IPS-18c (cell line): ENCODE results near the gene PRSS56.
"Not testable (repeated sequence)": the region's sequence is repeated elsewhere in the genome, so short reads cannot be mapped to it uniquely, and the experiment has no call there.

Experiments
- H3K4me3 ChIP-seq: 2 replicates; pipeline ENCODE4 v1.7.0; 2013; ENCODE audit warnings: low read depth, mild to moderate bottlenecking, low read length, moderate library complexity; ENCODE audit not compliant: insufficient read depth
- H3K9me3 ChIP-seq: one replicate; pipeline ENCODE4 v1.6.1; 2013; ENCODE audit warnings: mild to moderate bottlenecking, low read length, moderate library complexity; ENCODE audit not compliant: control insufficient read depth, insufficient read depth

PRSS56 gene

DNA sequence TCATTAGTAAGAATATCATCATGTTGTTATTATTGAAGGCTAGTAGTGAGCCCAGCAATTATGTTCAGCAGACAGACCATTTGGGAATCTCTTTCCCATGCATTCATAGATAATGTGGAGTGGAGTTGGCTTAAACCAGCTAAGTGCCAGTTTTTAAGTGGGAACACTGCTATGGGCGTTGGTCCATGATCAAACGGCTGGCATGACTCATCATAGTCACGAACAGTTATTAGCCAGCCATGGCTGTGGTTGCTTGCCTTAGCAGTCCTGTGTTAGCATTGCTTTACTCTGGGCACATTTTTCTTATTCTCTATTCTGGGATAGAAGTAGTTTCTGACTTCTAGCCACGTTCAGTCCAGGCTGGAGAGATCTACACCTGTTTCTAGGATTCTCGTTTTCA, 48.0 kb downstream of the PRSS56 start:
- H3K4me3 ChIP-seq: no peak overlapping the region
- H3K9me3 ChIP-seq: no peaks in the 10 kb centered on the region

DNA sequence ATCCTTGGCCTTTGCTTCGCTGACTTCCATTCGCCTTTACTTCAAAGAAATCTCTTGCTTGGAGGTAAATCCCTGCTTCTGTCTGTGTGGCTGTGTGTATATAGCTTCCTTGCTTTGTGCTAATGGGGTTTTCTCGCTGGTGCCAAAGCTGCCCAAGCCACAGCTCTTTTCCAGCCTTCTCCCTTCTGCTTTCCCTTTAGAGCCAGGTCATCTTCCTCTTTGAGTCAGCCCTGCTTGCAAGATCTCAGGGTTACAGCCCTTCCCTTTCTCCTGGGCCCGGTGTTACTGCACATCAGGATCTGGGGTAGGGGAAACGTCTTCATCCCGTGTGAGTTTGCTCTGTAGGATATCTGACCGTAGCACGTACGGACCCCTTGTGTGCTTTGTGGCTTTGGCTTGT, 49.4 kb downstream of the PRSS56 start:
- H3K9me3 ChIP-seq: no peaks in the 10 kb centered on the region
- H3K4me3 ChIP-seq: no peak overlapping the region

DNA sequence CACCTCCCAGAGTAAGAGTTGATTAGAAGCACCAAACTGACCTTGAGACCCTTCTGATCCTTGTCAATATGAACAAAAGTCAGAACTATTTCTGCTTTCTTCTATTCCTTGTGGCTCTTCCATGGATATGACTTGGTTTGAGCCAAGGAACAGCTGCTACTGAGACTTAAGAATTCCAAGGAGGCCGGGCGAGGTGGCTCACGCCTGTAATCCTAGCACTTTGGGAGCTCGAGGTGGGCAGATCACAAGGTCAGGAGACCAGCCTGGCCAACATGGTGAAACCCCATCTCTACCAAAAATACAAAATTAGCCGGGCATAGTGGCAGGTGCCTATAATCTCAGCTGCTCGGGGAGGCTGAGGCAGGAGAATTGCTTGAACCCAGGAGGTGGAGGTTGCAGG, 50.3 kb downstream of the PRSS56 start:
- H3K4me3 ChIP-seq, H3K9me3 ChIP-seq: not testable (repeated sequence)

DNA sequence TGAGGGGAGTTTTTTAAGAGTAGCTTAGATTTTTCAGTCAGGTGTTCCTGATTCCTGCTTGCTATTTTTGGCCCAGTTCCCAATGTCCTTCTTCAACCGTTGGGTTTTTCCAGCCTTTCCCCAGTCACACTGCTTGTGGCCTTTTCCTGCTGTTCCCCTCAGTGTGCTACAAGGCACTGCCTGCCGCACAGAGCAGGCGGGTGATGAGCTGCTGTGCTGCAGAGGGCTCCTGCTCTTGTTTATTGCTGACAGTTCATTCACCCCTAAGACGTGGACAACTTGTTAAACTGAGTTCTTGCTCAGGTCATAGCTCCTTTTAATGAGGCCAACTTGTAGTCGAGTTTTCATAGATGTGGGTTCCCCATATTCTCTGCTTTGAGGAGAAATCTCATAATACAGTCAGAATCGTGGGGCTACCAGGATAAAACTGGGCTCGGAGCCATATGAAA, 50.9 kb downstream of the PRSS56 start:
- H3K9me3 ChIP-seq: no peaks in the 10 kb centered on the region
- no peak overlapping the region for H3K4me3 ChIP-seq

DNA sequence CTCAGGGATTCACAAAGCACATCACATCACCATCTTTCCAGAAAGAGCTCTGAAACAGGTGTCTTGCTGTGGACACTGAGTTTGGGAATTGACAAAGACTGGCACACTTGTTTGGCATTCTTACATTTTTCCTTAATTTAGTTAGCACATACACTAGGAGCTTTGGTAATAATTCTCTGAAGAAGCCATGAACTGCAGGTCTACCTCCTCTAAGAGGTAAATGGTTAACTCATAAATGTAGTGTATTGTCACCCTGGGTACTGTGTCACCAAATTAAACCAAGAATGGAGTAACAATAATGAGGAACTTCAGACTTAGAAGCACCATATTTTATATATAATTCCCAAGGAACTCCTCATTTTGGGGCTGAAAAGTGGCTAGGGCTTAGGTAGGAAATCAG, 52.9 kb downstream of the PRSS56 start:
- Histone ChIP-seq H3K9me3 (no peaks in the 10 kb centered on the region), H3K4me3 (no peak overlapping the region)

DNA sequence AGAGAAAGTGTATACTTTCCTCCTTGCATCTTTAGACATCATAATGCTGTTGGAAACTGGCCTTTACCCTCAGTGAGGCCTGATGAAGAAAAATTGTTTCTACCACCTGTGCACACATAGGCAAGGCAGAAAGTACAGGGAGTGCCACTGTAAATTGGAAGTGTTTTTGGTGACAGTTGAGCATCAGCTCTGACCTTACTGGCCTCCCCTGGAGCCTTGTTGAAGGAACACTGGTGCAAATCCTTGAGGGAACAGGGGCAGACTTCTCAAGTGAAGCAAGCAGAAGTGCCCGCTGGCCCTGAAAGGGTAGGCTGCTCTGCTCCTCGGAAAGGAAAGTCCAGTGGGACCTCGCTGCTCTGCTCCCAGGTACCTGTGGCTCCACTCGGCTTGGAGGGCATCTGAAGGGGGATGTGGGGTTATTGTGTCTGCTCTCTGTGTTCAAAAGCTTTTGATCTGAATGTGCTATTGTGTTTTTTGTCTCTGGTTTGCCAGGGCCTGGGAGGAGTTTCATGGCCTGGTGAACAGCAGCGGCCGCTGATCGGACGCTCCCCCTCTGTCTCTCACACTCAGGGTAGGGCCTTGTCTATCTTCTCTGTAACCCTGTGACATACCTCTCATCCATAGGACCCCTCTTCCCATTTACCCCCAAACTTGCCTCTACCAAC, 53.7 kb downstream of the PRSS56 start:
- Histone ChIP-seq H3K4me3 (no peak overlapping the region), H3K9me3 (no peaks in the 10 kb centered on the region)

DNA sequence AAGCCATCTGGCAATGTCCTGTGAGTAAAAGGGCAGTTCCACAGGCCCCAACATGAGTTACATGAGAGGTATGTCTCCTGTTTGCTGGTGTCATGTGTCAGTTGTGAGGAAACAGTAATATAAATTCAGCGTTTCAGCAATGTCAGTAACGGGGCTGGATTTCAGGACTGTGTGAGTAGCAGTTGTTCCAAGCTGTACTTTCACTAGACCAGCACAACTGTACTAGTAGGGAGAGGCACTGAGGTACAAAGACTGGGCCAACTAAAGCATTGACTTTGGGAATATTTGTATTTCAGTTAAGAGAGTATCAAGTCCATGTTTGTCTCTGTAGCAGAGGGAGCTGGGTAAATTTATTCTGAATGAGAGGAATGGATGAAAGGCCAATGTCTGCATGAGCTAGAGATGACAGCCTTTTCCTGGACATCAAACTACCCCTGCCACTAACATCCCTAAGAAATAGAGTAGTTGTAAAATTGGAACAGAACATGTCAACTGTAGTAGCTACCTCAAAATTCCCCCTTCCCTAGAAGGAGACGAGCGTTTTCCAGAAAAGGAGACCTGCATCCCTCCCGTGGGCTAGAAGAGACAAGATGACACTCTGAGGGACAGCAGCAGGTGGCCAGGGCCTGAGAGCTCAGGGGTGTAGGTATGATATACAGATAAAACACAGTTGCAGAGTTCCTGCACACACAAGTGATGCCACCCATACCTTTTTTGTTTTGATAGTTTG, 54.7 kb downstream of the PRSS56 start:
- no peak overlapping the region for H3K4me3 ChIP-seq

More for the DNA sequence above, 54.7 kb downstream of the PRSS56 start:
- no peaks in the 10 kb centered on the region for H3K9me3 ChIP-seq
